ENCODE data around the gene WDR91.
A peak's percentile ranks its signal among the peaks of the same experiment; 100 is the strongest.

WDR91 gene

DNA sequence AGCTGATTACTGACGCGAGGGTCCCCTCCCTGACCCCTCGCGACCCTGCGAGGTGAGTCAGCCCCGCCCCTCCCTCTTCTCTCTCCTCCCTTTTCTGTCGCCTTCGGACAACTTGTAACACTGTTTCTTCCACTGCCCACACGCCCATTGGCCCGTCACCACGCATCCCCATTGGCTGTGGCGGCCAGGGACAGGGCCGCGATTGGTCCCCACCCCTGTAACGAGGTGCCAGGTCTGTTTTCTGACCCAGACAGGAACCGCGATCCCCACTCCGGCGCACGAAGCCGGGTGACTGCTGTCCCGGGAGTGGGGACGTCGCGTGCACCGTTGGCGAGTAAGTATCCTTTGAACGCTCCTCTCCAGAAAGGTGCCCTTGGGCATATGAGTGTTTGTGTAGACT is 22.2 kb upstream of the WDR91 start, which contains the start of gene STRA8:
Gene STRA8, plus strand, starts transcription at position 269 of the 400 bp plus-strand sequence. CDS start 6,687 bp downstream, outside the sequence.
- TF ChIP-seq, protein P1, sequence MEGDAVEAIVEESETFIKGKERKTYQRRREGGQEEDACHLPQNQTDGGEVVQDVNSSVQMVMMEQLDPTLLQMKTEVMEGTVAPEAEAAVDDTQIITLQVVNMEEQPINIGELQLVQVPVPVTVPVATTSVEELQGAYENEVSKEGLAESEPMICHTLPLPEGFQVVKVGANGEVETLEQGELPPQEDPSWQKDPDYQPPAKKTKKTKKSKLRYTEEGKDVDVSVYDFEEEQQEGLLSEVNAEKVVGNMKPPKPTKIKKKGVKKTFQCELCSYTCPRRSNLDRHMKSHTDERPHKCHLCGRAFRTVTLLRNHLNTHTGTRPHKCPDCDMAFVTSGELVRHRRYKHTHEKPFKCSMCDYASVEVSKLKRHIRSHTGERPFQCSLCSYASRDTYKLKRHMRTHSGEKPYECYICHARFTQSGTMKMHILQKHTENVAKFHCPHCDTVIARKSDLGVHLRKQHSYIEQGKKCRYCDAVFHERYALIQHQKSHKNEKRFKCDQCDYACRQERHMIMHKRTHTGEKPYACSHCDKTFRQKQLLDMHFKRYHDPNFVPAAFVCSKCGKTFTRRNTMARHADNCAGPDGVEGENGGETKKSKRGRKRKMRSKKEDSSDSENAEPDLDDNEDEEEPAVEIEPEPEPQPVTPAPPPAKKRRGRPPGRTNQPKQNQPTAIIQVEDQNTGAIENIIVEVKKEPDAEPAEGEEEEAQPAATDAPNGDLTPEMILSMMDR (IDR thresholded peaks at IDR 0.05; ENCODE audit: poor library complexity, severe bottlenecking), result no peak
- Histone ChIP-seq H3K36me3 (ENCODE audit: low read depth) (no peaks in the 10 kb centered on the region), H3K4me3 (ENCODE audit: severe bottlenecking) (no peak within 1 kb of the TSS), H3K4me1 (ENCODE audit: insufficient read depth, poor library complexity, severe bottlenecking) (no peaks in the 10 kb centered on the region), H3K9me3 (ENCODE audit: severe bottlenecking) (no peaks in the 10 kb centered on the region), H3K27me3 (ENCODE audit: insufficient read depth, poor library complexity, severe bottlenecking) (no peaks in the 10 kb centered on the region), H3K27ac (ENCODE audit: poor library complexity, severe bottlenecking) (no peak within 1 kb of the TSS)
- no peak for ATAC-seq (ENCODE audit: low read depth)
- DNase-seq (ENCODE audit: low spot score), result no peak

DNA sequence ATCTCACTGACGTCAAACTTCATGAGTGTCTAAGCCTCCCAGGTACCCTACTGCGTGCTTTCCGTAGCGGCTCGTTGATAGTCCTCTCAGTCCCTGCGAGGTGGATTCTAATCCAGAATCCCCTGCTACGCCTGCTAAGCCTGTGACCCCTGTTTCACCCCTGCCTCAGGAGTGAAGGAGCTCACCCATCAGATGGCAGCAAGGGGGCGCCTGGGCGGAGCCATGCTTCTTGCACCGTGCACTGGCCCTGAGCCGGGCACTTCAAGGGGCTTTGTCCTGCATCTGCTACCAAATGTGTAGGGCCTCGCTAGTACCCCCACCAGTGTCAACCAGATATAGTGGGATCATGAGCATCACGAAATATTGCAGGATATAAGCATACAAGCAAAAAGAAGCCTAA is 21.4 kb upstream of the WDR91 start:
- H3K36me3 ChIP-seq (ENCODE audit: low read depth), result no peaks in the 10 kb centered on the region
- no peaks in the 10 kb centered on the region for H3K4me1 ChIP-seq (ENCODE audit: insufficient read depth, poor library complexity, severe bottlenecking)
- H3K4me3 ChIP-seq (ENCODE audit: severe bottlenecking), result no peak overlapping the region
- ATAC-seq (ENCODE audit: low read depth), result no peak
- no peaks in the 10 kb centered on the region for H3K27me3 ChIP-seq (ENCODE audit: insufficient read depth, poor library complexity, severe bottlenecking)
- TF ChIP-seq, protein P1 (IDR thresholded peaks at IDR 0.05; ENCODE audit: poor library complexity, severe bottlenecking), result peak; percentile 35
- H3K27ac ChIP-seq (ENCODE audit: poor library complexity, severe bottlenecking), result no peak overlapping the region
- H3K9me3 ChIP-seq (ENCODE audit: severe bottlenecking), result no peaks in the 10 kb centered on the region
- DNase-seq (ENCODE audit: low spot score), result no peak

DNA sequence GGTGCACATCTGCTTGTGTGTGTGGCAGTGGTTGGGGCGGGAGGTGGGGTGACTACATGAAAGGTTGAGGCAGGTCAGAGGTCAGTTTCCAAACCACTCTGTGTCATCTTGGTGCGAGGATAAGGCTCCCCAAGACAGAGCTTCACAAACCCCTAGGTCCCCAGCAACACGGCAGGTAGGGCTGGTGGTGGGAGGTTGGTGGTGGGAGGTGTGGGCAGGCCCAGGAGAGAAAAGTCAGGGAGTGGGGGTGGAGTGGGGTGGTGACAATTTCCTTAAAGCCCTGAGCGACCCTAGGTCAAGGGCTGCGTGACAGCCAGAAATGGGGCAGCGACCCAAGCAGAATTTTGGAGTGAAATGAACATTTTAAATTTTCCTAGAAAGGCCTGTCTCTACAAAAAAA is 20.8 kb upstream of the WDR91 start:
- ATAC-seq (ENCODE audit: low read depth), result no peak
- TF ChIP-seq, protein P1 (IDR thresholded peaks at IDR 0.05; ENCODE audit: poor library complexity, severe bottlenecking), result no peak
- Histone ChIP-seq H3K36me3 (ENCODE audit: low read depth) (no peaks in the 10 kb centered on the region), H3K27ac (ENCODE audit: poor library complexity, severe bottlenecking) (no peak overlapping the region), H3K27me3 (ENCODE audit: insufficient read depth, poor library complexity, severe bottlenecking) (no peaks in the 10 kb centered on the region), H3K4me1 (ENCODE audit: insufficient read depth, poor library complexity, severe bottlenecking) (no peaks in the 10 kb centered on the region), H3K9me3 (ENCODE audit: severe bottlenecking) (no peaks in the 10 kb centered on the region), H3K4me3 (ENCODE audit: severe bottlenecking) (no peak overlapping the region)
- DNase-seq (ENCODE audit: low spot score), result no peak

DNA sequence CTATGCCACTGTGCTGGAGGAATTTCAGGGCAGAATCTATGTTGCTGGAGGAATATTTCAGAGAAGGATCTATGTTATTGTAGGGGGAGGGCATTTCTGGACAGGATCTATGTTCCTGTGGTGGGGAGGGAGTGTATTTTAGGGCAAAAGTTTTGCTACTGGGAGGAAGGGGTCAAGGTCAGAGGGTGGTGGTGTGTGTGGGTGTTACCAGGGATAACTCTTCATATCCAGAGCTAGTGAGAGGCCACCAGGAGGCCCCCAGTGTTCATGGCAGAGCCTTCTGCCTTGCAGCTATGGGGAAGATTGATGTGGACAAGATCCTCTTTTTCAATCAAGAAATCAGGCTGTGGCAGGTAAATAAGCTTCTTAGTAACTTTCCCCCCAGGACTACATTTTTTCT is 20.4 kb upstream of the WDR91 start:
- no peak for ATAC-seq (ENCODE audit: low read depth)
- no peaks in the 10 kb centered on the region for H3K36me3 ChIP-seq (ENCODE audit: low read depth)
- H3K9me3 ChIP-seq (ENCODE audit: severe bottlenecking), result no peaks in the 10 kb centered on the region
- no peak overlapping the region for H3K4me3 ChIP-seq (ENCODE audit: severe bottlenecking)
- H3K27ac ChIP-seq (ENCODE audit: poor library complexity, severe bottlenecking), result no peak overlapping the region
- no peaks in the 10 kb centered on the region for H3K27me3 ChIP-seq (ENCODE audit: insufficient read depth, poor library complexity, severe bottlenecking)
- no peaks in the 10 kb centered on the region for H3K4me1 ChIP-seq (ENCODE audit: insufficient read depth, poor library complexity, severe bottlenecking)
- TF ChIP-seq, protein P1 (IDR thresholded peaks at IDR 0.05; ENCODE audit: poor library complexity, severe bottlenecking), result no peak
- no peak for DNase-seq (ENCODE audit: low spot score)

DNA sequence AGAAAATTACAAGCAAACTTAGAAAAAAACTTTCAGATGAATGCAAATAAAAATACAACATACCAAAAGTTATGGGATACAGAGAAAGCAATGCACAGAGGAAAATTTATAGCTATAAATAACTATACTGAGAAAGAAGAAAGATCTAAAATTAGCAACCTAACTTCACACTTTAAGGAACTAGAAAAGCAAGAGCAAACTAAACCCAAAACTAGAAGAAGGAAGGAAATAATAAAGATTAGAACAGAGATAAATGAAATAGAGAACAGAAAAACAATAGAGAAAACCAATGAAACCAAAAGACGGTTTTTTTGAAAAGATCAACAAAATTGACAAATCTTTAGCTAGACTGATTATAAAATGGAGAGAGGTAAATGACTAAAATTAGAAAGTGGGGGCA is 12.7 kb upstream of the WDR91 start:
- H3K36me3 ChIP-seq (ENCODE audit: low read depth), result no peaks in the 10 kb centered on the region
- H3K27ac ChIP-seq (ENCODE audit: poor library complexity, severe bottlenecking), result no peak overlapping the region
- ATAC-seq (ENCODE audit: low read depth), result no peak
- DNase-seq (ENCODE audit: low spot score), result no peak
- H3K9me3 ChIP-seq (ENCODE audit: severe bottlenecking), result no peaks in the 10 kb centered on the region
- H3K4me1 ChIP-seq (ENCODE audit: insufficient read depth, poor library complexity, severe bottlenecking), result no peaks in the 10 kb centered on the region
- no peaks in the 10 kb centered on the region for H3K27me3 ChIP-seq (ENCODE audit: insufficient read depth, poor library complexity, severe bottlenecking)
- TF ChIP-seq, protein P1 (IDR thresholded peaks at IDR 0.05; ENCODE audit: poor library complexity, severe bottlenecking), result no peak
- H3K4me3 ChIP-seq (ENCODE audit: severe bottlenecking), result no peak overlapping the region

Data from RWPE2 (cell line).